Measurements from ENCODE around the gene CLDN20.
A peak's percentile ranks its signal among the peaks of the same experiment; 100 is the strongest.
"Not testable (repeated sequence)": the region's sequence is repeated elsewhere in the genome, so short reads cannot be mapped to it uniquely, and the experiment has no call there.

CLDN20 gene

DNA sequence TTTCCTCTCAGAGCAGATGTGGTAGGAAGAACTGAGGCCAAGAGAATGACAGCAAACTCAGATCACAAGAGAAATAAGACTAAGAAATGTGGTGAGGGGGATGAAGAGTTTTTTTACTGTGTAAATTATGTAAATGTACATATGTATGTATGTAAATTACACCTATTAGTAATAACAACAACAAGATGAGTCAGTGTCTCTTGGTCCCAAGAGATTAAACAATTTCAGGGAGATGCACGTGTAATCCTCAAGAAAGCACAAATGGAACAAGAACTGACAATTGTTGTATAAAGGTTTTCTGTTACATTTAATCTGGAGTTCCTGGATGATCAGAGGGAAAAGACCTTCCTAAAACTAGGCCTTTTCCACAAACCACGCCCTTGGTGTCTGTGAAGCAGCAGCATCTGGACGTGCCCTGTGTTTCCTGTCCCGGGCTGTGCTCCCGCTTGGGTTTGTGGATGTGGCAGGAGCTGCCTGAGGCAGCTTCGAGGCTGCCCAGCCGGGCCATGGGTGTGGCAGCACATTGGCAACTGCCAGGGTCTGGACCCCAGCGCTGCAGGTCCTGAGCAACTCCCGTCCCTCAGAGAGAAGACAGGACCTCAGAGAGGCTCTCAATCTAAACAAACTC, 994 bp downstream of the CLDN20 start:
- no peak overlapping the region for H3K27ac ChIP-seq
- TF ChIP-seq CTCF (IDR thresholded peaks at IDR 0.05) (no peak), ZFX (IDR thresholded peaks at IDR 0.05; ENCODE audit: borderline replicate concordance) (no peak)

GRCh38 chr6:155265843-155266535, 2.2 kb downstream of the CLDN20 start:
- no peak overlapping the region for H3K27ac ChIP-seq
- TF ChIP-seq CTCF (IDR thresholded peaks at IDR 0.05) (no peak), ZFX (IDR thresholded peaks at IDR 0.05; ENCODE audit: borderline replicate concordance) (no peak)

GRCh38 chr6:155267411-155267810, 3.6 kb downstream of the CLDN20 start:
- TF ChIP-seq ZFX (IDR thresholded peaks at IDR 0.05; ENCODE audit: borderline replicate concordance), result no peak
- no peak for TF ChIP-seq CTCF (IDR thresholded peaks at IDR 0.05)
- no peak overlapping the region for H3K27ac ChIP-seq

DNA sequence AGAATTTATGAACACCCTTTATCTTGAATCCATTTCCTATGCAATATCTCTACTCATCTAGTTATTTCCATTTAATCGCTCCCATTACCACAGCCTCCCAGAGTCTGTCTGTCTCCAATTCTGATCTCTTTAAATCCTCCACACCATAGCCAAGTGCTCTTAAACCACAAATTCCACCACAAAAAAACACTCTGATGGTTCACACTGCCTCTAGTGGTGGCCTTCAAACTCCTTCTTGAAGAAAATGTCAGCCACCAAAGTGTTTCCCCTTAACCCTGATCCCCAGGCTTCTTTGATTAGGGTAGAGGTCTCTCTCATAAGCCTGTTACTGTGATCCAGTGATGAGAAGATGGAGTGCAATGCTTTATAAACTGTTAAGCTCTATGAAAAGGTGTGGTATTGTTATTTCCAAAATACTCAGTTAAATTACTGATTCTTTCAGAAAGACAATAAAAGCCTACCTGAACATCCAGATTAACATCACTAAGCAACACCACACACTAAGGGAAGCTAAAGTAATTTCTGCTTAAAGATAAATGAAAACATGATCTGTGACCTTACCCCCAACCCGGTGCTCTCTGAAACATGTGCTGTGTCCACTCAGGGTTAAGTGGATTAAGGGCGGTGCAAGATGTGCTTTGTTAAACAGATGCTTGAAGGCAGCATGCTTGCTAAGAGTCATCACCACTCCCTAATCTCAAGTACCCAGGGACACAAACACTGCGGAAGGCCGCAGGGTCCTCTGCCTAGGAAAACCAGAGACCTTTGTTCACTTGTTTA, 4.5 kb downstream of the CLDN20 start:
- H3K27ac ChIP-seq, result not testable (repeated sequence)
- TF ChIP-seq CTCF (IDR thresholded peaks at IDR 0.05), result peak; percentile 63

DNA sequence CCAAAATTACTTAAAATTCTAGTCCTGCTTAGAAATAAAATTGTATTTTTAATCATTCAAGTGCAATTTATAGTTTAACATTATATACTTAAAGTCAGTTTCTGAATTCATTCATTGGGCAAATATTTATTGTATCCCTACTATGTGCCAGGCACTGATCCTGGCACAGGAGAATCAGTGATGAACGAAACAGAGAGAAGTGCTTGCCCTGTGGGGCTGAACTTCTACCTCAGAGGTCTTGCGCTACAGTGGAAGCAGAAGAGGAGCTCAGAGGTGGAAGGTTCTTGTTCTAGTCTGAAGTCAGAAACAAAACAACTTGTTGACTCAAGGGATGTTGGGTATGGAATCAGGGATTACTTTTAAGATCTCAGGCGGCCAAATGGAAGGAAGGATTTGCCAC, 6.0 kb downstream of the CLDN20 start:
- TF ChIP-seq CTCF (IDR thresholded peaks at IDR 0.05) (no peak), ZFX (IDR thresholded peaks at IDR 0.05; ENCODE audit: borderline replicate concordance) (no peak)
- no peak overlapping the region for H3K27ac ChIP-seq

GRCh38 chr6:155270561-155271091, 6.8 kb downstream of the CLDN20 start:
- no peak for TF ChIP-seq ZFX (IDR thresholded peaks at IDR 0.05; ENCODE audit: borderline replicate concordance)
- TF ChIP-seq CTCF (IDR thresholded peaks at IDR 0.05), result no peak
- no peak overlapping the region for H3K27ac ChIP-seq
